Tibial nerve (tissue), 4 donors: ENCODE data around the gene CLDN14.

Experiments
- CTCF ChIP-seq, 5 experiments: fragments of 200-600 bp in 3 of 5; fragments of 450-650 bp in 2 of 5; sonication (generic) in 3 of 5; IDR thresholded peaks; one replicate each; pipeline ENCODE4 v1.5.1; 2016 to 2019; ENCODE audit warnings: antibody characterized with exemption in 5 of 5, mild to moderate bottlenecking in 3 of 5, moderate library complexity in 2 of 5
- EP300 ChIP-seq, 2 donors: sonication (generic); formaldehyde crosslinking; IDR thresholded peaks; one replicate each; pipeline ENCODE4 v1.6.1; 2017; ENCODE audit warnings: antibody characterized with exemption in 2 of 2, mild to moderate bottlenecking in 1 of 2
- POLR2A ChIP-seq, 2 donors: fragments of 450-650 bp; IDR thresholded peaks; one replicate each; pipeline ENCODE4 v1.6.1; 2017; ENCODE audit warnings: antibody characterized with exemption in 2 of 2, mild to moderate bottlenecking in 2 of 2, moderate library complexity in 2 of 2

DNA sequence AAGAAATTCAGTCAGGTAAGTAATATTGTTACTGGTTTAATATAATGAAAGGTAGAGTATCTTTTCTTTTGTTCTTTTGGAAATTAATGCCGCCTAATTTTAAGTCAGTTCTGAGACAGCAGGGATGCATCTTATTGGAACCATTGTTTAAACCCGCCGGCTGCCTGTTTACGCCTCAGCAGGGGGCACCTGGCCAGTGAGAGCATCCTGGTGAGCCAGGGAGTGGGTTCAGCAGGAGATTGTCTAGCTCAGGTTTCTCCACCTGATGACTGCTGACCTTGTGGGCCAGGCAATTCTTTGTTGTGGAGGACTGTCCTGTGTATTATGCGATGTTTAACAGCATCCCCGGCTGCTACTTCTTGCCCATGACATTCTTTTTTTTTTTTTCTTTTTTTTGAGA, 64.5 kb downstream of the CLDN14 start:
- TF ChIP-seq CTCF (IDR thresholded peaks at IDR 0.05) (no peak), POLR2A (IDR thresholded peaks at IDR 0.05) (no peak), EP300 (IDR thresholded peaks at IDR 0.05) (no peak)
